OCI-LY1 (cell line): ENCODE measurements around the gene FANK1.

Source experiments
- EZH2 ChIP-seq: fragments of 200-600 bp; sonication (generic), shearing (Covaris generic); IDR thresholded peaks from 2 replicates; pipeline ENCODE4 v1.8.0; 2017; ENCODE audit warnings: borderline replicate concordance, mixed run types, mild to moderate bottlenecking, antibody characterized with exemption, low read length, moderate library complexity, mixed read lengths
- TF ChIP-seq, protein P1 (sequence below): fragments of 200-600 bp; sonication (generic), shearing (Covaris generic); IDR thresholded peaks from 2 replicates; pipeline ENCODE4 v1.5.1; 2017; ENCODE audit warnings: mild to moderate bottlenecking, antibody characterized with exemption, low read length, moderate library complexity, mixed read lengths

DNA sequence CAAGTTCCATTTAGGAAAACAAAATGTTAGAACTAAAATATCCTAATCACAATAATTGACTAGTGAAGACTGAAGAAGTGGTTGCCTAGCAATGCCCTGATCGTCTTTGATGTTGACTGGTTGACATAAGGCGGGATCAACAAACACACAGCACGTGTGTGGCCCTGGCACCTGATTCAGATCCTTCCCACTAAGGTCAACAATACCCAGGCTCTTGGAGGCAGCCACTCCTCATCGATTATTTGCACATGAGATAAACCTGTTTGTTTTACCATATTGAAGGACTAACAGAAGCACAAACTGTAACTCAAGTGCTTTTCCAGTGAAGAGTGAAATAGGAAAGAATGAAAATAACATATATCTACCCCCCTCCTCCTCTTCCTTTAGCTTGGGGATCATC lies 15.6 kb downstream of the FANK1 start:
- TF ChIP-seq, protein P1, sequence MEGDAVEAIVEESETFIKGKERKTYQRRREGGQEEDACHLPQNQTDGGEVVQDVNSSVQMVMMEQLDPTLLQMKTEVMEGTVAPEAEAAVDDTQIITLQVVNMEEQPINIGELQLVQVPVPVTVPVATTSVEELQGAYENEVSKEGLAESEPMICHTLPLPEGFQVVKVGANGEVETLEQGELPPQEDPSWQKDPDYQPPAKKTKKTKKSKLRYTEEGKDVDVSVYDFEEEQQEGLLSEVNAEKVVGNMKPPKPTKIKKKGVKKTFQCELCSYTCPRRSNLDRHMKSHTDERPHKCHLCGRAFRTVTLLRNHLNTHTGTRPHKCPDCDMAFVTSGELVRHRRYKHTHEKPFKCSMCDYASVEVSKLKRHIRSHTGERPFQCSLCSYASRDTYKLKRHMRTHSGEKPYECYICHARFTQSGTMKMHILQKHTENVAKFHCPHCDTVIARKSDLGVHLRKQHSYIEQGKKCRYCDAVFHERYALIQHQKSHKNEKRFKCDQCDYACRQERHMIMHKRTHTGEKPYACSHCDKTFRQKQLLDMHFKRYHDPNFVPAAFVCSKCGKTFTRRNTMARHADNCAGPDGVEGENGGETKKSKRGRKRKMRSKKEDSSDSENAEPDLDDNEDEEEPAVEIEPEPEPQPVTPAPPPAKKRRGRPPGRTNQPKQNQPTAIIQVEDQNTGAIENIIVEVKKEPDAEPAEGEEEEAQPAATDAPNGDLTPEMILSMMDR: no peak
- TF ChIP-seq EZH2: no peak
